ENCODE data around the gene CBX8. TPM values are rescaled to one million over a fixed set of nuclear protein-coding genes. Genes with fewer than 3 reads are reported as not detected.

Gene CBX8
- total and polyA plus RNA-seq, 2 of the 13 experiments (the other 11 are each of a cell fraction or from before 2014, with no cell fraction given), result 0.34 to 12.6 TPM

DNA sequence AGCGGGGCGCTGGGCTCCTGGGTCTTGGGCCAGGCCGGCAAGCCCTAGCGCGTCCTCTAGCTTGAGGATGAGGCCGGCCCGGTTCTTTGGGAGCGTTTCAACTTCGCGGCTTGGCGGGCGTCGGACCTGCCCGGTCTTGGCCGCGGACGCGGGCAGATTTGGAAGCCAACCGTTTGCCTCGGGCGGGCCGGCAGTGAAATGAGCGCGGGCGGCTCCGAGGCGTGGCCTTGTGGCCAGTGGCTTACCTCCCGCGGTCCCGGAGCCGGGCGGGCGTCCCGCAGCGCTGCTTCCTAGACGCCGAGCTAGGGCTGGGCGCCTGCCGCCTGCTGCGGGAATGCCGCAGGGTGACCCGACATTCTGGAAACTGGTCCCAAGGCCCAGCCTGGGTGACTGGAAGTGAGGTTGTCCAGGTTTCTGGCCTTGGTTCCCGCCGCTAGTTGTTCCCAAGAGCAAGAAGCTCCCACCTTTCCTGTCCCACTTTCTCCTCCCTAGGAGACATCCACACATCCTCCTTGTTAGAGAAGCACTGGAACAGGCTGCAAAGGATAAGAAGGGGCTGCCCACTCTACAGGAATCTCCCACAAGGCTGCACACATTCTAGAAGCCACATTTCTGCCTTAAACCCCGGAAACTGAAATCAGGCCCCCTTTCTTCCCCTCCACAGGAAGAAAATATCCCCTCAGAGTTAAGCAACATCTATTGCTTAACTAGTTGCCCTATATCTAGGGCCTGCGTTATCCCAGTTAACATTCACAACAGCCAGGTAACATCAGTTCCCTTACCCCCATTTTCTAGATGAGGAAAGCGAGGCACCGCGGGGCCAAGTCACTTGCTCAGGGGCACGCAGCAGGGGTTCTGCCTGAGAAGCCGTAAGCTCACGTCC lies 4.5 kb upstream of the CBX8 start (continued):
- TF ChIP-seq PTBP1 (IDR thresholded peaks at IDR 0.05; ENCODE audit: low read depth, low read length, poor library complexity, severe bottlenecking) (no peak), GABPA (IDR thresholded peaks at IDR 0.05; ENCODE audit: low read depth, low read length) (no peak), GABPA (CRISPR knock-in tag; IDR thresholded peaks at IDR 0.05; ENCODE audit: low read depth) (0 out of 2 replicates have a peak, but pooled peaks have one; percentile 10), ZFY (CRISPR knock-in tag; IDR thresholded peaks at IDR 0.05) (peak; percentile 59; the same call in 1 of the 2 replicates), HOXD1 (CRISPR knock-in tag; IDR thresholded peaks at IDR 0.05) (0 out of 2 replicates have a peak, but pooled peaks have one; percentile 10), ZNF629 (CRISPR knock-in tag; conservative IDR thresholded peaks at IDR 0.05) (peak; percentile 86), BRD4 (CRISPR knock-in tag; IDR thresholded peaks at IDR 0.05) (peak; percentile 83; the same call in 1 of the 2 replicates), KDM4B (CRISPR knock-in tag; IDR thresholded peaks at IDR 0.05) (no peak)
- TF ChIP-seq, protein P1, sequence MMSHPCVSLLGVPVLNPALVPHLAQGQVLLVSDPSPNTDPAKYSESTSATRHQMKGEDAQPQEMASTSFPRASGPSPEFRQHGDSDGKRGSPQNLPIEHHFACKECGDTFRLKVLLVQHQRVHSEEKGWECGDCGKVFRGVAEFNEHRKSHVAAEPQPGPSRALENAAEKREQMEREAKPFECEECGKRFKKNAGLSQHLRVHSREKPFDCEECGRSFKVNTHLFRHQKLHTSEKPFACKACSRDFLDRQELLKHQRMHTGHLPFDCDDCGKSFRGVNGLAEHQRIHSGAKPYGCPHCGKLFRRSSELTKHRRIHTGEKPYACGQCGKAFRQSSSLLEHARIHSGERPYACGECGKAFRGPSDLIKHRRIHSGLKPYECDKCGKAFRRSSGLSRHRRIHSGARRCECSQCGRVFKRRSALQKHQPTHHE (CRISPR knock-in tag; IDR thresholded peaks at IDR 0.05; ENCODE audit: borderline replicate concordance), result 0 out of 2 replicates have a peak, but pooled peaks have one; percentile 7
- TF ChIP-seq, protein P2, sequence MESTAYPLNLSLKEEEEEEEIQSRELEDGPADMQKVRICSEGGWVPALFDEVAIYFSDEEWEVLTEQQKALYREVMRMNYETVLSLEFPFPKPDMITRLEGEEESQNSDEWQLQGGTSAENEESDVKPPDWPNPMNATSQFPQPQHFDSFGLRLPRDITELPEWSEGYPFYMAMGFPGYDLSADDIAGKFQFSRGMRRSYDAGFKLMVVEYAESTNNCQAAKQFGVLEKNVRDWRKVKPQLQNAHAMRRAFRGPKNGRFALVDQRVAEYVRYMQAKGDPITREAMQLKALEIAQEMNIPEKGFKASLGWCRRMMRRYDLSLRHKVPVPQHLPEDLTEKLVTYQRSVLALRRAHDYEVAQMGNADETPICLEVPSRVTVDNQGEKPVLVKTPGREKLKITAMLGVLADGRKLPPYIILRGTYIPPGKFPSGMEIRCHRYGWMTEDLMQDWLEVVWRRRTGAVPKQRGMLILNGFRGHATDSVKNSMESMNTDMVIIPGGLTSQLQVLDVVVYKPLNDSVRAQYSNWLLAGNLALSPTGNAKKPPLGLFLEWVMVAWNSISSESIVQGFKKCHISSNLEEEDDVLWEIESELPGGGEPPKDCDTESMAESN (CRISPR knock-in tag; conservative IDR thresholded peaks at IDR 0.05), result 0 out of 2 replicates have a peak, but pooled peaks have one; percentile 10
- TF ChIP-seq, protein P3, sequence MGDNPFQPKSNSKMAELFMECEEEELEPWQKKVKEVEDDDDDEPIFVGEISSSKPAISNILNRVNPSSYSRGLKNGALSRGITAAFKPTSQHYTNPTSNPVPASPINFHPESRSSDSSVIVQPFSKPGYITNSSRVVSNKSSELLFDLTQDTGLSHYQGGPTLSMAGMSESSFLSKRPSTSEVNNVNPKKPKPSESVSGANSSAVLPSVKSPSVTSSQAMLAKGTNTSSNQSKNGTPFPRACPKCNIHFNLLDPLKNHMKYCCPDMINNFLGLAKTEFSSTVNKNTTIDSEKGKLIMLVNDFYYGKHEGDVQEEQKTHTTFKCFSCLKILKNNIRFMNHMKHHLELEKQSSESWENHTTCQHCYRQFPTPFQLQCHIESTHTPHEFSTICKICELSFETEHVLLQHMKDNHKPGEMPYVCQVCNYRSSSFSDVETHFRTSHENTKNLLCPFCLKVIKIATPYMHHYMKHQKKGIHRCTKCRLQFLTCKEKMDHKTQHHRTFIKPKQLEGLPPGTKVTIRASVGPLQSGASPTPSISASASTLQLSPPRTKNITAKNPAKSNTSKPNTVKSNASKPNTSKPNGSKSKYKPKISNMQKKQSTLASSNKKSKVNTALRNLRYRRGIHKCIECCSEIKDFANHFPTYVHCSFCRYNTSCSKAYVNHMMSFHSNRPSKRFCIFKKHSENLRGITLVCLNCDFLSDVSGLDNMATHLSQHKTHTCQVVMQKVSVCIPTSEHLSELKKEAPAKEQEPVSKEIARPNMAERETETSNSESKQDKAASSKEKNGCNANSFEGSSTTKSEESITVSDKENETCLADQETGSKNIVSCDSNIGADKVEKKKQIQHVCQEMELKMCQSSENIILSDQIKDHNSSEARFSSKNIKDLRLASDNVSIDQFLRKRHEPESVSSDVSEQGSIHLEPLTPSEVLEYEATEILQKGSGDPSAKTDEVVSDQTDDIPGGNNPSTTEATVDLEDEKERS (CRISPR knock-in tag; IDR thresholded peaks at IDR 0.05), result peak; percentile 47; the same call in 1 of the 2 replicates

All from HepG2 (cell line).